ENCODE results near the gene IMPA2.

- TF ChIP-seq ZNF512 (CRISPR knock-in tag; IDR thresholded peaks at IDR 0.05; ENCODE audit: borderline replicate concordance) (no peak), USF1 (CRISPR knock-in tag; IDR thresholded peaks at IDR 0.05) (no peak), ZNF423 (CRISPR knock-in tag; IDR thresholded peaks at IDR 0.05) (no peak), CREB1 (CRISPR knock-in tag; IDR thresholded peaks at IDR 0.05) (no peak)
Observed at GRCh38 chr18:11960743-11961380, 20.4 kb upstream of the IMPA2 start.

Data from WTC11 (cell line).